Activated naive CD8-positive, alpha-beta T cell treated with anti-CD3 and anti-CD28 coated beads for 36 hours (primary cell): ENCODE results near the gene AGRN. TPM values are rescaled to one million over a fixed set of nuclear protein-coding genes. Genes with fewer than 3 reads are reported as not detected.
A peak's percentile ranks its signal among the peaks of the same experiment; 100 is the strongest.
"Not testable (repeated sequence)": the region's sequence is repeated elsewhere in the genome, so short reads cannot be mapped to it uniquely, and the experiment has no call there.

Experiments used
- DNase-seq: peaks from one replicate; pipeline ENCODE4 v3.0.0; 2021
- H3K27ac Mint-ChIP-seq: one replicate; pipeline ENCODE4 v1.8.0; 2022; ENCODE audit warnings: mild to moderate bottlenecking, moderate library complexity, mixed read lengths
- H3K27me3 Mint-ChIP-seq: one replicate; pipeline ENCODE4 v1.8.0; 2022; ENCODE audit warnings: mild to moderate bottlenecking, mixed read lengths
- H3K36me3 Mint-ChIP-seq: one replicate; pipeline ENCODE4 v1.8.0; 2021; ENCODE audit warnings: mild to moderate bottlenecking, mixed read lengths
- H3K4me1 Mint-ChIP-seq: one replicate; pipeline ENCODE4 v1.8.0; 2021; ENCODE audit warnings: mixed read lengths
- H3K4me3 Mint-ChIP-seq: one replicate; pipeline ENCODE4 v1.8.0; 2022; ENCODE audit warnings: mild to moderate bottlenecking, moderate library complexity, mixed read lengths
- H3K9me3 Mint-ChIP-seq: one replicate; pipeline ENCODE4 v1.8.0; 2022; ENCODE audit warnings: mixed read lengths
- total RNA-seq, 2 experiments: library from RNA; stranded (reverse); gene quantifications; one replicate each; pipeline ENCODE4 v1.2.3, GENCODE V29; 2021

Gene AGRN
- total RNA-seq, 2 experiments from 2014 or later = 30.4 to 30.5 TPM

DNA sequence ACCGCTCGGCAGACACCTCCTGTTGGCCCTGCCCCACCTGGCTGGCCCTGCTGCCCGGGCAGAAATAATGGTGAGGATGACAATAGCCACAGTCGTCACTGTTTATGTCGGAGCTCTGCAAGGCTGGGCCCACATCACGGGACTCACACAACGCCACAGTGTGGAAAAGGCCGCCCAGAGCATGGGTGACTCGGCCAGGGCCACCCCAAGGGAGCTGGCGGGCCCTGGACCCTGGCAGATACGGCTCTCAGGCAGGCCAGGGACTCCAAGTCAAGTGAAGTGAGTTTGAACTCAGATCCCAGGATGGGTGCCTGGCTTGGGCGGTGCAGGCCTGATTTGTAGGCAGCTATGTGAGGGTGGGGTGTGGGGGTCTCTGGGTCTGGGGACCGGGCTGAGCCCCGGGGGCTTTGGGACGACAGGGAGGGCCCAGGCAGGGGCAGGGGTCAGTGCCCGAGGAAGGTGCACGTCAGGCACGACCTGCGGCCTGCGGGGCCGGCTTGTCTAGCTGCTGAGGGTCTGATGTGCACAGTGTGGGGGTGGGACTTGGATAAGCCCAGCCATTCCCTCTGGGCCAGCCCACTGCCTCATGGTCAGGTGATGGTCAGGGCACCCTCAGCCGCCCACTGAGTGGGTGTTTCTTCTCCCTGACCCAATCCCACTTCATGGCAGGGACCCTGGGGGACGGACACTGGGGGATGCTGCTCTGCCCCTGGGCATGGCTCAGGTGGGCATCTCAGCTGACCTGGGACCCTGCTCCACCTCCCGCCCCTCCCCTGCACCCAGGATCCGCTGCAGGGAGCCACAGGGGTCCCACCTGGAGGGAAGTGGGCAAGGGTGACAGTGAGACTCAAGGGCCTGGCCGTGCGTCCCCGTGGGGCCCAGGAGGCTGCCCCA lies 53.2 kb downstream of the AGRN start:
- H3K36me3 Mint-ChIP-seq = peaks cover 4% of the 10 kb centered on the region
- H3K4me1 Mint-ChIP-seq = peaks cover 6% of the 10 kb centered on the region
- DNase-seq = no peak

DNA sequence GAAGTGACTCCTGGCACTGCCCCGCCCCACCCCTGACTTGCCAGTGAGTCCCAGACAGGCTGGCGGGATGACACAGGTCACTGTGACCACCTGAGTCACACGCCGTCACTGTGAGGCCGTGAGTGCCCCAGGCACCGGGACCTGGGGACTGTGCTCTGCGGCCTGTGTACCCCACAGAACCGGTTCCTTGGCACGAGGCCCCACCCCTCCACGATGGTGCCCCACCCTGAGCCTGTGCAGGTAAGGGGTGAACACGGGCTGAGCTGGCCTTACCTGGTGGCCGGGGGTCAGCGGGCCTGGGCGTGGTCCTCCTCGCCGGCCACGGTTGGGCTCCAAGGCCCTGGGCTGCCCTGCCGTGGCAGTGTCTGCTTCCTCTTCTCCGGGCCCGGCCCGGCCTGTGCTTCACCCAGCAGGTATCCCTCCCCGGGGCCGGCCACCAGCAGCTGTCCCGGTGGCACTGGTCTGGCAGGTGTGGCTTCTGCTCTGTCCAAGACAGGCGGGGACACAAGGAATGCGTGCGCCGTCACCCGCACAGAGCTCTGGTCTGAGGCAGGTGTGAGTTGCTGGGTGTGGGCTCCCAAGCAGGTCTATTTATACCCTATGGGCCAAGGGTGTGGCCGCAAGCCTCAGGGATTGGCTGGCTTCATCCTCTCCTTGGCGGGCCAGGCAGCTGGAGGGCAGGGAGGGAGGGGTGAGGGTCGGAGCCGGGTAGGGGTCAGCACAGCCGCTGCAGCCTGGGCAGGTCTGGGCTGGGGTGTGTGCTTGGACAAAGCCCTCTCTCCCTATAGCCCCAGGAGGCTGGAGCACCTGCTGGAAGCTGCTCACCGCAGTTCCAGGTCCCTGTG lies 54.0 kb downstream of the AGRN start, which contains the start of gene RNF223:
Gene RNF223 (minus strand): TSS at position 564 of the 845 bp plus-strand sequence. CDS start 1,740 bp downstream, outside the sequence.
- no peak for DNase-seq
- H3K4me1 Mint-ChIP-seq = peaks cover 2% of the 10 kb centered on the region
- peak within 1 kb of the TSS; percentile 26 for H3K27ac Mint-ChIP-seq
- H3K27me3 Mint-ChIP-seq = peaks cover 5% of the 10 kb centered on the region
- H3K4me3 Mint-ChIP-seq = no peak within 1 kb of the TSS
- H3K36me3 Mint-ChIP-seq = peaks cover 2% of the 10 kb centered on the region
- no peaks in the 10 kb centered on the region for H3K9me3 Mint-ChIP-seq

More for the DNA sequence above, 53.2 kb downstream of the AGRN start:
- H3K9me3 Mint-ChIP-seq = no peaks in the 10 kb centered on the region
- H3K4me3 Mint-ChIP-seq = no peak overlapping the region
- peaks cover 5% of the 10 kb centered on the region for H3K27me3 Mint-ChIP-seq
- H3K27ac Mint-ChIP-seq = no peak overlapping the region

DNA sequence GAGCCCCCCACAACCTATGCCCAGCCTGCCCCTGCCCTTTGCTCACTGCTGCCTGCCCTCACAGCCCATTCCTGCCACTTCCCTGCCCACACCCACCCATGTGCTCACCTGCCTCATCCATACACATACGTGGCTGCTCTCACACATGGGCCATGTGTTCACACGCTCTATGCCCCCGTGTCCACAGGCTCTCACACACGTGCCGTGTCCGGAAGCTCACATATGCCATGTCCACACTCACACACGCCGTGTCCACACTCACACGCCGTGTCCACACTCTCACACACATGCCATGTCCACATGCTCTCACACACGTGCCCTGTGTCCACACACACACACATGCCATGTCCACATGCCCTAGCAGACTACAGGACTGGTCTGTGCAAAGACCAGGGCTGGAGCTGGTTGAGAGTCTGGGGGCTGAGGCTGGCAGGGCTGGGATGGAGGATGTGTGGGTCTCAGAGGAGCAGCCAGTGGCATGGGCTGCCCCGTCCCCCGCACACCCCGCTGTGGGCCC lies 54.8 kb downstream of the AGRN start:
- H3K4me1 Mint-ChIP-seq = peaks cover 5% of the 10 kb centered on the region
- H3K9me3 Mint-ChIP-seq = no peaks in the 10 kb centered on the region
- no peak overlapping the region for H3K4me3 Mint-ChIP-seq
- peaks cover 2% of the 10 kb centered on the region for H3K36me3 Mint-ChIP-seq
- H3K27me3 Mint-ChIP-seq = peaks cover 5% of the 10 kb centered on the region
- DNase-seq = no peak
- H3K27ac Mint-ChIP-seq = peak overlapping the region; percentile 26

- peaks cover 3% of the 10 kb centered on the region for H3K4me1 Mint-ChIP-seq
- no peak overlapping the region for H3K4me3 Mint-ChIP-seq
- H3K27ac Mint-ChIP-seq = no peak overlapping the region
- DNase-seq = no peak
- H3K36me3 Mint-ChIP-seq = no peaks in the 10 kb centered on the region
- no peaks in the 10 kb centered on the region for H3K9me3 Mint-ChIP-seq
- peaks cover 5% of the 10 kb centered on the region for H3K27me3 Mint-ChIP-seq
Measured at GRCh38 chr1:1075148-1075935, 55.4 kb downstream of the AGRN start.

- peak; percentile 0 for DNase-seq
- not testable (repeated sequence) for H3K36me3 Mint-ChIP-seq, H3K9me3 Mint-ChIP-seq, H3K27me3 Mint-ChIP-seq, H3K27ac Mint-ChIP-seq, H3K4me1 Mint-ChIP-seq, H3K4me3 Mint-ChIP-seq
Measured at GRCh38 chr1:1077396-1077795, 57.5 kb downstream of the AGRN start.

GRCh38 chr1:1079408-1080121 lies 59.6 kb downstream of the AGRN start:
- H3K9me3 Mint-ChIP-seq = no peaks in the 10 kb centered on the region
- peak; percentile 69 for DNase-seq
- H3K27me3 Mint-ChIP-seq = peaks cover 3% of the 10 kb centered on the region
- H3K36me3 Mint-ChIP-seq = peaks cover 1% of the 10 kb centered on the region
- peak overlapping the region; percentile 52 for H3K4me3 Mint-ChIP-seq
- peaks cover 3% of the 10 kb centered on the region for H3K4me1 Mint-ChIP-seq
- no peak overlapping the region for H3K27ac Mint-ChIP-seq

- DNase-seq = peak; percentile 38
- H3K27me3 Mint-ChIP-seq = no peaks in the 10 kb centered on the region
- H3K27ac Mint-ChIP-seq = no peak overlapping the region
- no peaks in the 10 kb centered on the region for H3K9me3 Mint-ChIP-seq
- H3K4me1 Mint-ChIP-seq = peaks cover 3% of the 10 kb centered on the region
- peaks cover 1% of the 10 kb centered on the region for H3K36me3 Mint-ChIP-seq
- no peak overlapping the region for H3K4me3 Mint-ChIP-seq
Measured at GRCh38 chr1:1080122-1080757, 60.3 kb downstream of the AGRN start.

GRCh38 chr1:1080951-1081310 lies 61.0 kb downstream of the AGRN start:
- Mint-ChIP-seq H3K27me3 (no peaks in the 10 kb centered on the region), H3K4me3 (no peak overlapping the region), H3K36me3 (peaks cover 1% of the 10 kb centered on the region), H3K9me3 (no peaks in the 10 kb centered on the region), H3K4me1 (peaks cover 3% of the 10 kb centered on the region), H3K27ac (no peak overlapping the region)
- DNase-seq = no peak

GRCh38 chr1:1081311-1082238 lies 61.7 kb downstream of the AGRN start:
- Mint-ChIP-seq H3K27ac (no peak overlapping the region), H3K4me3 (no peak overlapping the region), H3K27me3 (no peaks in the 10 kb centered on the region), H3K36me3 (peaks cover 1% of the 10 kb centered on the region), H3K4me1 (peaks cover 3% of the 10 kb centered on the region), H3K9me3 (no peaks in the 10 kb centered on the region)
- no peak for DNase-seq

DNA sequence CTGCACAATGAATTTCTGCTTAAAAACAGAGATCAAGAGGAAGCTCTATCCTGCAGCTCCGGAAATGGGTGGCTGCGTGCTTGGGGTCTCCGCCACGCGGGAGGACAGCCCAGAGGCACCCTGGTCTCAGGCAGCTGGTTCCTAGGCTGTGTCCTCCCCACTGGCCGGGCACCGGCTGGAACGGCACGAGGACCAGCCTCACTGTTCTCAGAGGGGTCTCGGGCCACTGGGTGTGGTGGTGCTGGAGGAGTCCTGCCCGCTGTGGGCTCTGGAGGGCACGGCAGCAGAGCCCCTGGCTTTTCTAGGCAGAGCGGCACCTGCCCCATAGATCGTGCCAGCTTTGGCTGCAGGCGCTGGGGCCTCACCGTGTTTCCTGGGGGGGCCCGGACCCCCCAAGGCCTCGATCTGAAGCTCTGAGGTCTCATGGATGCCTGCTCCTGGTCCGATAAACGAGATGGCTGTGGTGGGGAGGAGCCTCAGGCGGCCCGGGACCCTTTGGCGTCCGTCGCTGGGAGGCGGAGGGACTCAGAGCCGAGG lies 62.4 kb downstream of the AGRN start:
- no peaks in the 10 kb centered on the region for H3K9me3 Mint-ChIP-seq
- DNase-seq = no peak
- peaks cover 3% of the 10 kb centered on the region for H3K4me1 Mint-ChIP-seq

GRCh38 chr1:1082776-1083415 lies 63.0 kb downstream of the AGRN start:
- Mint-ChIP-seq H3K27ac (no peak overlapping the region), H3K36me3 (peaks cover 1% of the 10 kb centered on the region), H3K4me1 (peaks cover 3% of the 10 kb centered on the region), H3K4me3 (no peak overlapping the region), H3K9me3 (no peaks in the 10 kb centered on the region), H3K27me3 (no peaks in the 10 kb centered on the region)
- DNase-seq = no peak

More for the DNA sequence above, 62.4 kb downstream of the AGRN start:
- H3K27me3 Mint-ChIP-seq = no peaks in the 10 kb centered on the region
- no peak overlapping the region for H3K27ac Mint-ChIP-seq
- peaks cover 1% of the 10 kb centered on the region for H3K36me3 Mint-ChIP-seq
- H3K4me3 Mint-ChIP-seq = no peak overlapping the region
